Mesendoderm (in vitro differentiated cells): ENCODE results near the gene ITLN1.
"Not testable (repeated sequence)": the region's sequence is repeated elsewhere in the genome, so short reads cannot be mapped to it uniquely, and the experiment has no call there.

Source experiments
- DNase-seq: peaks from one replicate; pipeline ENCODE4 v3.0.0; 2013
- H2AK5ac ChIP-seq: 2 replicates; pipeline ENCODE4 v1.6.1; 2013; ENCODE audit warnings: low read length, inconsistent platforms
- H2BK120ac ChIP-seq: 2 replicates; pipeline ENCODE4 v1.6.1; 2013; ENCODE audit warnings: low read depth, mild to moderate bottlenecking, low read length, moderate library complexity, mixed read lengths
- H2BK15ac ChIP-seq: replicated peaks from 2 replicates; pipeline ENCODE4 v1.6.1; 2013; ENCODE audit warnings: low read depth, mild to moderate bottlenecking, moderate library complexity
- H2BK5ac ChIP-seq: 2 replicates; pipeline ENCODE4 v1.6.1; 2013; ENCODE audit warnings: low read length, inconsistent platforms
- H3K18ac ChIP-seq: 2 replicates; pipeline ENCODE4 v1.6.1; 2013; ENCODE audit warnings: mild to moderate bottlenecking, low read length, mixed read lengths
- H3K23ac ChIP-seq: one replicate; pipeline ENCODE4 v1.6.1; 2013; ENCODE audit warnings: low read length
- H3K27ac ChIP-seq: 2 replicates; pipeline ENCODE4 v1.5.1; 2013; ENCODE audit warnings: low read depth, mild to moderate bottlenecking, inconsistent platforms, low read length, moderate library complexity
- H3K27me3 ChIP-seq: 2 replicates; pipeline ENCODE4 v1.6.1; 2013; ENCODE audit warnings: low read length, control low read depth, mild to moderate bottlenecking, inconsistent platforms; ENCODE audit not compliant: insufficient read depth, poor library complexity
- H3K36me3 ChIP-seq: 2 replicates; pipeline ENCODE4 v1.6.1; 2013; ENCODE audit warnings: low read length, inconsistent platforms; ENCODE audit not compliant: control insufficient read depth, insufficient read depth
- H3K4ac ChIP-seq: one replicate; pipeline ENCODE4 v1.6.1; 2013; ENCODE audit warnings: low read depth, mild to moderate bottlenecking, low read length, moderate library complexity
- H3K4me1 ChIP-seq: 2 replicates; pipeline ENCODE4 v1.6.1; 2013; ENCODE audit warnings: low read depth, low read length, inconsistent platforms; ENCODE audit not compliant: control insufficient read depth
- H3K4me2 ChIP-seq: 2 replicates; pipeline ENCODE4 v1.6.1; 2013; ENCODE audit warnings: low read length
- H3K4me3 ChIP-seq: 2 replicates; pipeline ENCODE4 v1.5.1; 2013; ENCODE audit warnings: mild to moderate bottlenecking, low read length
- H3K56ac ChIP-seq: one replicate; pipeline ENCODE4 v1.6.1; 2013; ENCODE audit warnings: low read length
- H3K79me1 ChIP-seq: 2 replicates; pipeline ENCODE4 v1.6.1; 2013; ENCODE audit warnings: low read length, inconsistent platforms
- H3K79me2 ChIP-seq: 2 replicates; pipeline ENCODE4 v1.6.1; 2013; ENCODE audit warnings: mild to moderate bottlenecking, low read length; ENCODE audit not compliant: control insufficient read depth, insufficient read depth
- H3K9ac ChIP-seq: 2 replicates; pipeline ENCODE4 v1.6.1; 2013; ENCODE audit warnings: low read length, inconsistent platforms
- H4K5ac ChIP-seq: one replicate; pipeline ENCODE4 v1.6.1; 2013; ENCODE audit warnings: low read length
- H4K8ac ChIP-seq: one replicate; pipeline ENCODE4 v1.6.1; 2013; ENCODE audit warnings: low read depth, mild to moderate bottlenecking, control low read depth, low read length, moderate library complexity
- WGBS: extraction: QIAGEN DNeasy Blood & Tissue Kit; methylation state at CpG from one replicate; pipeline ENCODE4 v1.1.7; 2013; ENCODE audit warnings: low lambda C conversion rate, missing lambda C conversion rate; ENCODE audit not compliant: insufficient coverage; ENCODE audit errors: extremely low coverage; 5-methylcytosine and 5-hydroxymethylcytosine counted together

The ITLN1 gene

DNA sequence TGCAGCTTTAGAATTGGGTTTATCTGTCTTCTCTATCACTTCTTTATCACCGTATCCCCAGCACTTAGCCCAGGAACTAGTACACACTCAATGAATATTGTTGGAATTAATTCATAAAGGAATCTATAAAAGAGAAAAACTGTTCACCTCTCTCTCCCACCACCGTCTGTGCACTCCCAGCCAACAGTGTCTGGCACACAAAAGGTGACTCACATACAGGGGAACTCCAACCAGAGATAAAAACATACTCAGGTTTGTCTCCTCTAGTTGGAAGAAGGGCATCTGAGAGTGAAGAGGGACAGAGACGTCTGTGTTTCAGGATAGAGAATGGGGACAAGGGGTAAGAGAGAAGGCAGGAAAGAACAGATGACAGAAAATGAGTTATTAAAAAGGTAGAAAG is 10.0 kb downstream of the ITLN1 start:
- H3K9ac ChIP-seq: no peak overlapping the region
- WGBS: no CpG with 5 or more reads among the region's 3 CpGs
- H3K23ac ChIP-seq: no peak overlapping the region
- no peak overlapping the region for H3K27ac ChIP-seq
- H3K18ac ChIP-seq: no peak overlapping the region
- no peaks in the 10 kb centered on the region for H3K27me3 ChIP-seq
- H2AK5ac ChIP-seq: no peak overlapping the region
- no peak overlapping the region for H2BK120ac ChIP-seq
- H2BK5ac ChIP-seq: no peak overlapping the region
- no peak overlapping the region for H4K8ac ChIP-seq
- no peak overlapping the region for H2BK15ac ChIP-seq
- H4K5ac ChIP-seq: no peak overlapping the region
- no peak overlapping the region for H3K4me3 ChIP-seq
- no peak overlapping the region for H3K4me2 ChIP-seq
- H3K79me2 ChIP-seq: no peaks in the 10 kb centered on the region
- no peaks in the 10 kb centered on the region for H3K79me1 ChIP-seq
- H3K36me3 ChIP-seq: no peaks in the 10 kb centered on the region
- H3K4ac ChIP-seq: no peak overlapping the region
- no peaks in the 10 kb centered on the region for H3K4me1 ChIP-seq
- H3K56ac ChIP-seq: no peak overlapping the region
- no peak for DNase-seq

DNA sequence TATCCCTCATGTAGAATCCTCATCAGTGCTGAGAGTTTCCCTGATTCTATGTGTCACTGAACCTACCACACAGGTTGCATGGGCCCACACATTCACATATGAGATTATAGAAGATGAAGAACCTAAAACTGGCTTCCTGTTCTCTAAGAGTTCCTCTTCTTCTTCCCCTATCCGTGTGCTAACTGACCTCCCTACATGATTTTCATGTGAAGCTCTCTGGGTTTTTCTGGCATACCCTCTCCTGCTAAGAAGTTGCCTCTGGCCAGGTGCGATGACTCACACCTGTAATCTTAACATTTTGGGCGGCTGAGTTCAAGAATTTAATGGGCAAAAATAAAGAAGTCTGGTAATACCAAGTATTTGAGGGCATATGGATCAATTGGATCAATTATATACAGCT is 16.8 kb downstream of the ITLN1 start:
- no peak overlapping the region for H3K18ac ChIP-seq
- H3K79me1 ChIP-seq: no peaks in the 10 kb centered on the region
- no peak overlapping the region for H2AK5ac ChIP-seq
- DNase-seq: no peak
- WGBS: no CpG with 5 or more reads among the region's 3 CpGs
- no peak overlapping the region for H4K8ac ChIP-seq
- no peaks in the 10 kb centered on the region for H3K27me3 ChIP-seq
- no peak overlapping the region for H2BK5ac ChIP-seq
- H3K4me2 ChIP-seq: no peak overlapping the region
- H3K79me2 ChIP-seq: no peaks in the 10 kb centered on the region
- no peaks in the 10 kb centered on the region for H3K4me1 ChIP-seq
- no peak overlapping the region for H3K9ac ChIP-seq
- no peak overlapping the region for H3K4ac ChIP-seq
- no peak overlapping the region for H3K56ac ChIP-seq
- no peak overlapping the region for H4K5ac ChIP-seq
- H2BK120ac ChIP-seq: no peak overlapping the region
- H3K4me3 ChIP-seq: no peak overlapping the region
- no peak overlapping the region for H3K27ac ChIP-seq
- H3K23ac ChIP-seq: no peak overlapping the region
- H2BK15ac ChIP-seq: no peak overlapping the region
- H3K36me3 ChIP-seq: no peaks in the 10 kb centered on the region

DNA sequence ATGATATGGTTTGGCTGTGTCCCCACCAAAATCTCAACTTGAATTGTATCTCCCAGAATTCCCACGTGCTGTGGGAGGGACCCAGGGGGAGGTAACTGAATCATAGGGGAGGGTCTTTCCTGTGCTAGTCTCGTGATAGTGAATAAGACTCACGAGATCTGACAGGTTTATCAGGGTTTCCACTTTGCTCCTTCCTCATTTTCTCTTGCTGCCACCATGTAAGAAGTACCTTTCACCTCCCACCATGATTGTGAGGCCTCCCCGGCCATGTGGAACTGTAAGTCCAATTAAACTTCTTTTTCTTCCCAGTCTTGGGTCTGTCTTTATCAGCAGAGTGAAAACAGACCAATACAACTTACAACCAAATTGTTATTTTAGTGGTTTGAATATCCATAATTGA is 17.3 kb downstream of the ITLN1 start:
- H3K23ac ChIP-seq, H3K27me3 ChIP-seq, DNase-seq, H3K4me2 ChIP-seq, H3K9ac ChIP-seq, H4K8ac ChIP-seq, H2BK5ac ChIP-seq, H3K27ac ChIP-seq, H3K79me2 ChIP-seq, H3K36me3 ChIP-seq, H3K4me3 ChIP-seq, H3K79me1 ChIP-seq, H3K56ac ChIP-seq, H2BK15ac ChIP-seq, H2BK120ac ChIP-seq, H3K18ac ChIP-seq, H2AK5ac ChIP-seq, H3K4me1 ChIP-seq, H4K5ac ChIP-seq, H3K4ac ChIP-seq: not testable (repeated sequence)
- WGBS: no CpG with 5 or more reads among the region's 4 CpGs

DNA sequence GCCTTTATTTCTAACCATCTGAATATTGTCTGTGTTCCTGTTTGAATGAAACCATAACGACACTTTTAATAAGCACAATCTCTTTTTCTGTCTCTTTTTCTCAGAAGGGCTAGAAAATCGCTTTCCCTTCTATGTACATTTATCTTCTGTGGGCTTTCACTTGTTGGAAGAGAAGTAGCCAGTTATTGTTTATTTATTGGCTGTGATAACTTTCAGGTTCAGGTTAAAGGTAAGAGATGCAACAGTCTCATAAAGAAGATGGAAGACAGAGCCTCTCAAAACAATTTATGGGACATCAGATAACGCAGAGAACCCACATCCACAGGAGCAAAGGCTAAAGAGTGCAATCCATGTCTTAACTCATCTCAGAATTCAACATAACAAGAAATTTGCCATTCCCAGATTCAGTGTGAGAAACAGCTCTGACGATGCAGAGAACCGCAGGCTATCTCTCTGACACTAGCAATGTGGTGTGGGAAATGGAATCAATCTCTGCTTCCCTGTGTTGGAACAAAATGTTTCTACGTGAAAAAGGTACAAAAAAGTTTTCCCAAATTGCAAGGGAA is 18.2 kb downstream of the ITLN1 start:
- H4K5ac ChIP-seq: no peak overlapping the region
- H3K79me2 ChIP-seq: no peaks in the 10 kb centered on the region
- no peak overlapping the region for H2BK5ac ChIP-seq
- H3K4me3 ChIP-seq: no peak overlapping the region
- no CpG with 5 or more reads among the region's 6 CpGs for WGBS
- H3K27ac ChIP-seq: no peak overlapping the region
- no peak overlapping the region for H3K18ac ChIP-seq
- no peaks in the 10 kb centered on the region for H3K79me1 ChIP-seq
- H2BK15ac ChIP-seq: no peak overlapping the region
- H3K36me3 ChIP-seq: no peaks in the 10 kb centered on the region
- H2BK120ac ChIP-seq: no peak overlapping the region
- no peaks in the 10 kb centered on the region for H3K27me3 ChIP-seq
- H3K4me1 ChIP-seq: no peaks in the 10 kb centered on the region
- H3K56ac ChIP-seq: no peak overlapping the region
- H3K9ac ChIP-seq: no peak overlapping the region
- no peak overlapping the region for H3K4ac ChIP-seq
- no peak overlapping the region for H4K8ac ChIP-seq
- H2AK5ac ChIP-seq: no peak overlapping the region
- no peak for DNase-seq
- no peak overlapping the region for H3K4me2 ChIP-seq
- no peak overlapping the region for H3K23ac ChIP-seq

DNA sequence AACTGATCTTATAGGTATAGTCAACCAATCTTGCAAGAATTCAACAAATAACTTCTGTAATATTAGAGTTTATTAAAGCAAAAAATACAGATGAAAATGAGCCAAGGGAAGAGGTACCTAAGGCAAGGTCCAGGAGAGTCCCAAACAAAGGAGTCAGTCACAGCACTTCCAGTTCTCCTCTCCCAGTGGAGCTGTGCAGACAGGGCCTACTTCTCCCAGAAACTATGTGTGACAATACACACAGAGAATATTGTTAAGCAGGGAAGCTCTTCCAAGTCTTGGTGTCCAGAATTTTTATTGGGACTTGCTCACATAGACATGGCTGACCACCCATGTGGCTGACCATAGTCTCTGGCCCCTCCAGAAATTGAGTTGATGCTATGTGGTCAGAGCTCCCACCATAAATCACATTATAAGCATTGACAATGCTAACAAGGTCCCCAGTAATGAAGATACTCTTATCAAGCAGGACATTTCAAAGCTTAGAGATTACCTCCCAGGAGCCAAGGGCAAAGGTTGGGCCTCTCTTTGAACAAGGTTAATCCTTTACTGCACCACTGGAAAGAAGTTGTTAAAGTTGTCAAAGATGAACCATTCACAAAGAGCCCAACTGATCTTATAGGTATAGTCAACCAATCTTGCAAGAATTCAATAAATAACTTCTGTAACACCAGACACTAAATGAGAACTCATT is 18.8 kb downstream of the ITLN1 start:
- Histone ChIP-seq H4K5ac (no peak overlapping the region), H3K4me3 (no peak overlapping the region)

DNA sequence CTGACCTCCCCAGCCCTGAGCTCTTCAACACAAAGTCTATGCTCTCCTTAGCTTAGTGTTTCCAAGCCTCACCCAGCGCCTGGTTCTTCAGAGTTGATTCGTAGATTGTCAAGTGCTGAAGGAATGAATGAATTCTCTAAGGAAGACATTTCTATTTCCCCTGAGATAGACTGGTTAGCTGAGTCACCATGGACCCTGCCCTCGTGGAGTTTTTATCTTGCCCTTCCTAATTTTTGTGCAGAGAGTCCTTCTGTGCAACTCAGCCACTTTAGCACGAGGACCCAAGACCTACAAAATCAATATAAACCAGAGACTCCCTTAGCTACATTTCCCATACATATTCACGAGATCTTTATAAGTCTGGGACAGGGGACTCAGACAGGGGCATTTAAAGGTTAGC is 19.6 kb downstream of the ITLN1 start:
- H2BK15ac ChIP-seq: no peak overlapping the region
- no peak overlapping the region for H3K27ac ChIP-seq
- no peaks in the 10 kb centered on the region for H3K79me1 ChIP-seq
- H3K79me2 ChIP-seq: no peaks in the 10 kb centered on the region
- H3K4me3 ChIP-seq: no peak overlapping the region
- no CpG with 5 or more reads among the region's 5 CpGs for WGBS
- no peaks in the 10 kb centered on the region for H3K27me3 ChIP-seq
- no peak overlapping the region for H2BK5ac ChIP-seq
- H3K9ac ChIP-seq: no peak overlapping the region
- no peak overlapping the region for H3K23ac ChIP-seq
- H2BK120ac ChIP-seq: no peak overlapping the region
- H4K5ac ChIP-seq: no peak overlapping the region
- no peak overlapping the region for H4K8ac ChIP-seq
- no peak overlapping the region for H3K18ac ChIP-seq
- no peak for DNase-seq
- H3K4me2 ChIP-seq: no peak overlapping the region
- H3K4me1 ChIP-seq: no peaks in the 10 kb centered on the region
- no peak overlapping the region for H2AK5ac ChIP-seq
- no peaks in the 10 kb centered on the region for H3K36me3 ChIP-seq
- H3K56ac ChIP-seq: no peak overlapping the region
- H3K4ac ChIP-seq: no peak overlapping the region

More for the DNA sequence above, 18.8 kb downstream of the ITLN1 start:
- H2AK5ac ChIP-seq: no peak overlapping the region
- H4K8ac ChIP-seq: no peak overlapping the region
- H3K18ac ChIP-seq: no peak overlapping the region
- no peak overlapping the region for H3K9ac ChIP-seq
- no peak overlapping the region for H2BK120ac ChIP-seq
- no peak overlapping the region for H2BK5ac ChIP-seq
- no peak overlapping the region for H3K4ac ChIP-seq
- no peak overlapping the region for H3K23ac ChIP-seq
- H3K79me2 ChIP-seq: no peaks in the 10 kb centered on the region
- no peaks in the 10 kb centered on the region for H3K79me1 ChIP-seq
- no peak overlapping the region for H3K56ac ChIP-seq
- H2BK15ac ChIP-seq: no peak overlapping the region
- H3K4me1 ChIP-seq: no peaks in the 10 kb centered on the region
- H3K27ac ChIP-seq: no peak overlapping the region
- H3K27me3 ChIP-seq: no peaks in the 10 kb centered on the region
- no peak overlapping the region for H3K4me2 ChIP-seq
- DNase-seq: peak; percentile 17
- no peaks in the 10 kb centered on the region for H3K36me3 ChIP-seq
